Muscle of arm (tissue), 12 donors: ENCODE results near the gene LSP1. TPM values are rescaled to one million over a fixed set of nuclear protein-coding genes. Genes with fewer than 3 reads are reported as not detected.

Experiments used
- DNase-seq: peaks from one replicate; pipeline ENCODE4 v3.0.0-alpha.2; 2013
- polyA plus RNA-seq, 12 donors: library from polyadenylated mRNA; unstranded; fragments of 120-200 nt; gene quantifications; one replicate each; pipeline ENCODE4 v1.2.1, GENCODE V29; 2013; ENCODE audit not compliant: insufficient read length in 12 of 12

Gene LSP1
- polyA plus RNA-seq, 12 donors: 18.6 to 79.7 (median 52.5) TPM; not detected in 1

- DNase-seq: no peak
Measured at GRCh38 chr11:1888811-1889210, 35.9 kb downstream of the LSP1 start.

- no peak for DNase-seq
Measured at GRCh38 chr11:1889224-1889930, 36.5 kb downstream of the LSP1 start.

GRCh38 chr11:1889941-1890855 lies 37.3 kb downstream of the LSP1 start:
- DNase-seq: no peak

GRCh38 chr11:1890856-1891830 lies 38.3 kb downstream of the LSP1 start:
- DNase-seq: no peak

GRCh38 chr11:1891831-1892115 lies 38.9 kb downstream of the LSP1 start, which contains the start of gene PRR33:
PRR33 (minus strand) TSS chr11:1891895; CDS start chr11:1890584, 1,311 bp downstream.
- no peak for DNase-seq

- DNase-seq: no peak
Measured at GRCh38 chr11:1892116-1892515, 39.2 kb downstream of the LSP1 start.

- DNase-seq: no peak
Measured at GRCh38 chr11:1892558-1892957, 39.7 kb downstream of the LSP1 start.

- DNase-seq: no peak
Measured at GRCh38 chr11:1893581-1894359, 40.9 kb downstream of the LSP1 start.

- DNase-seq: no peak
Measured at GRCh38 chr11:1894759-1895158, 41.9 kb downstream of the LSP1 start.

- DNase-seq: no peak
Measured at GRCh38 chr11:1896468-1896867, 43.6 kb downstream of the LSP1 start.

- no peak for DNase-seq
Measured at GRCh38 chr11:1896923-1897322, 44.0 kb downstream of the LSP1 start.

- no peak for DNase-seq
Measured at GRCh38 chr11:1899090-1899489, 46.2 kb downstream of the LSP1 start.

GRCh38 chr11:1899686-1900085 lies 46.8 kb downstream of the LSP1 start:
- no peak for DNase-seq

GRCh38 chr11:1906181-1906580 lies 53.3 kb downstream of the LSP1 start:
- DNase-seq: no peak

GRCh38 chr11:1906611-1907423 lies 53.9 kb downstream of the LSP1 start:
- no peak for DNase-seq

- DNase-seq: peak; percentile 90
Measured at GRCh38 chr11:1908618-1909017, 55.7 kb downstream of the LSP1 start.

GRCh38 chr11:1909524-1909923 lies 56.6 kb downstream of the LSP1 start:
- DNase-seq: no peak

GRCh38 chr11:1912289-1912878 lies 59.5 kb downstream of the LSP1 start:
- no peak for DNase-seq

- DNase-seq: no peak
Measured at GRCh38 chr11:1913271-1914060, 60.6 kb downstream of the LSP1 start.
